C4-2B (cell line): ENCODE results near the gene LRMDA.

Experiments
- H3K27ac ChIP-seq: fragments of 450-650 bp; 2 replicates; pipeline ENCODE4 v1.5.1; 2017
- ZFX ChIP-seq: fragments of 450-650 bp; IDR thresholded peaks from 2 replicates; pipeline ENCODE4 v1.6.1; 2017
- TF ChIP-seq, protein P1 (sequence below): fragments of 450-650 bp; conservative IDR thresholded peaks from 2 replicates; pipeline ENCODE4 v1.5.1; 2017; ENCODE audit warnings: mild to moderate bottlenecking

LRMDA gene

DNA sequence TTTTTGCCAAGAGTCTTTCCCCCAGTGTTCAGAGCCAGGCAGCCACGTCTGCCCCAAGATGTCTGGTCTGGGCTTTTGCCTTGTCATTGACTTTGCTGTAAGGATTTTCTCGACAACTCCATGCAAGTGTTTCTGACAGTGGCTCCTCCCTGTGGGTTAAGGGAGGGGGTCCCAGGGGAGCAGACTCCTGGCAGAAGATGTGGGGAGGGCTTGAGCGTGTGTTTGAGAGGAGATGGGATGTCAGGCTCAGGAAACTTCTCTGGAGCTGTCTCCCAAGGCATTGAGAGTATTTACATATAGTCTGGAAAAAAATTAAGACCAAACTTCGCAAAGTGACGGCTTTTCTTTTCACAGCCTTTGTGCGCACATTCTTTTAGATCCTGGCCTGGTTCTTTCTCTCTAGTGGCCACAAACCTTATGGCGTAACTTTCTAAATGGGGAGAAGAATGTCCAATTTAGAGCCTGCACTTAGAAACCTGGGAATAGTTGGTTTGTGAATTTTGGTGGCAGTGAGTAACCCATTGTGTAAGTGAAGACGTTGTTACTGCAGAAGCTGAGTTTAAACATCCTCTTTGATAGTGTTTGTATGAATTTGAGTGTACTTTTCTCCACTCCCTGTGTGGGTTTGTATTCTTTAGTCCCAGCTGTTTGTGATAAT is 201.5 kb downstream of the LRMDA start:
- no peak overlapping the region for H3K27ac ChIP-seq
- TF ChIP-seq, protein P1, sequence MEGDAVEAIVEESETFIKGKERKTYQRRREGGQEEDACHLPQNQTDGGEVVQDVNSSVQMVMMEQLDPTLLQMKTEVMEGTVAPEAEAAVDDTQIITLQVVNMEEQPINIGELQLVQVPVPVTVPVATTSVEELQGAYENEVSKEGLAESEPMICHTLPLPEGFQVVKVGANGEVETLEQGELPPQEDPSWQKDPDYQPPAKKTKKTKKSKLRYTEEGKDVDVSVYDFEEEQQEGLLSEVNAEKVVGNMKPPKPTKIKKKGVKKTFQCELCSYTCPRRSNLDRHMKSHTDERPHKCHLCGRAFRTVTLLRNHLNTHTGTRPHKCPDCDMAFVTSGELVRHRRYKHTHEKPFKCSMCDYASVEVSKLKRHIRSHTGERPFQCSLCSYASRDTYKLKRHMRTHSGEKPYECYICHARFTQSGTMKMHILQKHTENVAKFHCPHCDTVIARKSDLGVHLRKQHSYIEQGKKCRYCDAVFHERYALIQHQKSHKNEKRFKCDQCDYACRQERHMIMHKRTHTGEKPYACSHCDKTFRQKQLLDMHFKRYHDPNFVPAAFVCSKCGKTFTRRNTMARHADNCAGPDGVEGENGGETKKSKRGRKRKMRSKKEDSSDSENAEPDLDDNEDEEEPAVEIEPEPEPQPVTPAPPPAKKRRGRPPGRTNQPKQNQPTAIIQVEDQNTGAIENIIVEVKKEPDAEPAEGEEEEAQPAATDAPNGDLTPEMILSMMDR = no peak
- TF ChIP-seq ZFX = no peak

DNA sequence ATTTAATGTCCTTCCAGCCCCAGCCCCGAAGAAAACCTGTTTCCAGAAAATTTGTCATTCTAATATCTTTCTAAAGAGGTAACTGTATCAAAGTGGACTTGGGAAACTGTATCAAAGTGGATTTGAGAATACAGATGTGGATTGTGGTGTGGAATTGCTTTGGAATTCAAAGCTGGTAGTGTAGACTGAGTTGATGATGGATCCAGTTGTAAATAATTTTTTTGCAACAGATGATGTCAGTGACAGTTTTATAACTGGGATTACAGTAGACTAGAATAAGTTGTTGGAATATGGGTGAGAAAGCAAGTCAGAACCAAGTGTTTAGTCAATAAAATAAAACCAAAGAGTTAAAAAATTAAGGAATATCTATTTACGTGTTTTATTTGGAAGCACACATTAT is 202.1 kb downstream of the LRMDA start:
- TF ChIP-seq ZFX = no peak
- TF ChIP-seq, protein P1 = no peak
- no peak overlapping the region for H3K27ac ChIP-seq

DNA sequence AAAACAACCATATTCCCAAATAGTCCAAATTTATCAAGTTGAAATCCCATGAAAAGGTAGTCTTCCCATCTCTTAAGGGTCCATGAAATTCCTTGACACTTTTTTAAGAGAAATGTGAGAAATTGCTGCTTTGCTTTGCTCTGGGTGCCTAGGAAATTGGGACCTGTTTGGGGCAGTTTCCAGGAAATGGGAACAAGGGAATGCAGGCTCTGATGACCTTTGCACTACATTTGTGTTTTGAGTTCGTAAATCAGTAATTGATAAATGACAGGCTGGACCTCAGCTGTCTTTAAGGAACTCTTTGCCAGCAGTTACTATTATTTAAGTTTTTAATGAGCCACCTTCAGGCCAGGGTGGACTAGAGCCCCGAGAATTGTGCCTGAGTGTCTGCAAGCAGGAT is 203.5 kb downstream of the LRMDA start:
- H3K27ac ChIP-seq = no peak overlapping the region
- TF ChIP-seq ZFX = no peak
- TF ChIP-seq, protein P1 = no peak

DNA sequence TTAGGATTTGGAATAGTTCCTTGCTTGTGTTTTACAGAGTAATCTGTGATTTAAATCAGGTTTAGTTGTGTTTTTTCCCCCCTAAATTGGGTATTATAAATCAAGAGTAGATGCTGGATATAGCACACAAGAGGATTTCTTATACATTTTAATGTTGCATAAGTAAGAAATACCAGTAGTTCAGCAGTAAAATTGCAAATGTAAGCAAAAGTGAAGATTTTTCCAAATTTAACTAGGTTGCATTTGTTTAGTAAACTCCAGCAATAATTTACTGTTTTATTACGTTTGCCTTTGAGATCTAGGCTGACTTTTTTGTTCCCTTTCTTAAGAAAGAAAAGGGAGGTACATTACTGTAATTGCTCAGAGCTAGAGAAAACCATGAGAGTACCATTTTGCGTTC is 207.3 kb downstream of the LRMDA start:
- no peak for TF ChIP-seq ZFX
- TF ChIP-seq, protein P1 = no peak
- H3K27ac ChIP-seq = no peak overlapping the region

DNA sequence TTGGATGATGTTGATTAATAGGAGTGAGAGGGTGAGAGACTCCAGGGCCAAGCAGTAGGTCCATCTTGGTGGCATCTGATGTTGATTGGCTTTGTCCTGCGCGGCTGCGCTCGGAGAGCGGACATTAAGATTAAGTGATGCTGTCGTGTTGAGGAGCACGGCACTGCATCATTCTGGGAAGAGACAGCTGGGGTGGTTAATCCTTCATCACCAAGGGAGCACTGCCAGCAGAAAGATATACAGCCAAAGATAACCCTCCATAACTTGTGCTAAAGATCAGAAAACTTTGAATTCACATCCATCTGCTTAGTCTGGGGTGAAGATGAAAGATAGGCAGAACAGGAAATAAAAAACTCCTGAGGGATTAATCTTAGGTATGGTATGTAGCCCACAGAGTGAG is 208.3 kb downstream of the LRMDA start:
- TF ChIP-seq, protein P1 = no peak
- TF ChIP-seq ZFX = no peak
- H3K27ac ChIP-seq = no peak overlapping the region

DNA sequence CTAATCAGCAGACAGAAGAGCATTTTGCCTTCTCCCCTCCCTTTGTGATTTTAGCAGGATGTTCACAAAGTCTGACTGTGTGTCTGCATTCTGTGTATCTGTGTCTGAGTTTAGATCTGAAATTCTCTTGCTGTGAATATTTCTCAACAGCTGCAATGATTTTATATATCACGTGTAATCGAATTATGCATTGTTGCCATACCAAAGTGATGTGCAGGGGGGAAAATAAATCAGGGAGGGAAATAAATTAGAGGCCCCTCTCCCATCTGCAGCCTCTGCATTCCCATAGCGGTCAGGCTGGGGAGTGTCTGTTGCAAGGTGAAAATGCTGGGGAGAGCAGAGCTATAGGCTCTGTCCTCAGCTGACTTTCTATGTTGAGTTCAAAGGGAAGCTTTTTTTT is 209.0 kb downstream of the LRMDA start:
- TF ChIP-seq ZFX = no peak
- TF ChIP-seq, protein P1 = no peak
- H3K27ac ChIP-seq = no peak overlapping the region

DNA sequence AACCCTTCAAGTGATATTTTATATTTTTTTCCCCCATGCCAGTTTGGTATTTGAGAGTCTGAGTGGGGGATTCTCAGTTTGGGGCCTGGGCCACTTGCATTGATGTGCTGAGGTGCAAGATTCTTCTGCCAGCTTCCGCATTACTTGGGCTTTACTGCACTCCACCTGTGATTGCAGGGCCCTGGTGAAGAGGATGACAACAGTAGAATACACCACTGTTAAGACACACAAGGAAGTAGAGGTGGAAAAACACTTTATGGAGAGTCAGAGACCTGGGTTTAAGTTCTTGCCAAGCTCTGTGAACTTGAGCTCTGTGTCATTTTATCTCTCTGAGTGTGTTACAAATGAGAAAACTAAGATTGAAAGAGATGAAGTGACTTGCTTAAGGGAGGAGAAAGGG is 209.4 kb downstream of the LRMDA start:
- H3K27ac ChIP-seq = no peak overlapping the region
- TF ChIP-seq ZFX = no peak
- TF ChIP-seq, protein P1 = no peak
